Naive thymus-derived CD4-positive, alpha-beta T cell (primary cell): ENCODE measurements around the gene SLC36A1. TPM values are rescaled to one million over a fixed set of nuclear protein-coding genes. Genes with fewer than 3 reads are reported as not detected.
A peak's percentile ranks its signal among the peaks of the same experiment; 100 is the strongest.

Experiments used
- ATAC-seq: fragments of 150-1000 bp; cut with Tn5 transposase; 2 replicates; pipeline ENCODE4 v1.10.0; 2021; ENCODE audit warnings: mild to moderate bottlenecking, moderate library complexity
- CTCF ChIA-PET: fragments of 350-600 bp; sonication (Branson Sonifier 250); formaldehyde crosslinking; loops from one replicate; lab custom pipeline; 2021; ENCODE audit warnings: antibody characterized with exemption; lab: Charles Lee
- POLR2A ChIA-PET: fragments of 350-600 bp; sonication (Branson Sonifier 250); formaldehyde crosslinking; loops from one replicate; lab custom pipeline; 2021; ENCODE audit warnings: antibody characterized with exemption, inconsistent platforms; lab: Charles Lee
- DNase-seq, 9 donors: peaks; one replicate each; pipeline versions ENCODE4 v3.0.0 to v3.0.0-alpha.2; 2020 to 2022; ENCODE audit warnings: mixed read lengths in 1 of 9
- H3K27ac ChIP-seq: one replicate; pipeline ENCODE4 v1.7.0; 2013; ENCODE audit warnings: mild to moderate bottlenecking, low read depth, low read length, moderate library complexity
- H3K27me3 ChIP-seq, 2 donors: one replicate each; pipeline ENCODE4 v1.7.0; 2013; ENCODE audit warnings: low read length in 2 of 2, mild to moderate bottlenecking in 2 of 2, moderate library complexity in 2 of 2; ENCODE audit not compliant: control insufficient read depth in 2 of 2, insufficient read depth in 2 of 2
- H3K36me3 ChIP-seq, 3 experiments: 1 replicate in 2 of 3; 2 replicates in 1 of 3; pipeline ENCODE4 v1.7.0; 2013; ENCODE audit warnings: low read length in 3 of 3, mild to moderate bottlenecking in 3 of 3, moderate library complexity in 1 of 3; ENCODE audit not compliant: insufficient read depth in 3 of 3, control insufficient read depth in 2 of 3
- H3K4me1 ChIP-seq, 2 donors: one replicate each; pipeline ENCODE4 v1.7.0; 2013; ENCODE audit warnings: low read length in 2 of 2, mild to moderate bottlenecking in 2 of 2, moderate library complexity in 1 of 2; ENCODE audit not compliant: control insufficient read depth in 2 of 2, insufficient read depth in 2 of 2
- H3K4me3 ChIP-seq: 2 replicates; pipeline ENCODE4 v1.7.0; 2013; ENCODE audit warnings: mild to moderate bottlenecking, low read length
- H3K9me3 ChIP-seq, 3 experiments: 1 replicate in 2 of 3; 2 replicates in 1 of 3; pipeline ENCODE4 v1.7.0; 2013; ENCODE audit warnings: low read length in 3 of 3; ENCODE audit not compliant: control insufficient read depth in 2 of 3
- H3K27ac Mint-ChIP-seq, 9 donors: one replicate each; pipeline ENCODE4 v1.8.0; 2020 to 2022; ENCODE audit warnings: mixed read lengths in 9 of 9, mild to moderate bottlenecking in 8 of 9, moderate library complexity in 5 of 9, inconsistent platforms in 2 of 9
- H3K27me3 Mint-ChIP-seq, 5 donors: one replicate each; pipeline ENCODE4 v1.8.0; 2021 to 2022; ENCODE audit warnings: mixed read lengths in 5 of 5, mild to moderate bottlenecking in 1 of 5
- H3K36me3 Mint-ChIP-seq, 5 donors: one replicate each; pipeline ENCODE4 v1.8.0; 2020 to 2022; ENCODE audit warnings: mixed read lengths in 5 of 5, mild to moderate bottlenecking in 3 of 5, inconsistent platforms in 1 of 5
- H3K4me1 Mint-ChIP-seq, 7 donors: one replicate each; pipeline ENCODE4 v1.8.0; 2020 to 2022; ENCODE audit warnings: mixed read lengths in 7 of 7, mild to moderate bottlenecking in 3 of 7, inconsistent platforms in 1 of 7
- H3K4me3 Mint-ChIP-seq, 10 donors: one replicate each; pipeline ENCODE4 v1.8.0; 2020 to 2022; ENCODE audit warnings: mild to moderate bottlenecking in 10 of 10, mixed read lengths in 10 of 10, moderate library complexity in 6 of 10, inconsistent platforms in 2 of 10
- H3K9me3 Mint-ChIP-seq, 11 donors: one replicate each; pipeline ENCODE4 v1.8.0; 2020 to 2022; ENCODE audit warnings: mixed read lengths in 11 of 11, mild to moderate bottlenecking in 4 of 11, inconsistent platforms in 1 of 11, moderate library complexity in 1 of 11
- intact Hi-C, 2 donors: fragments of 100-400 bp; cut with micrococcal nuclease; formaldehyde crosslinking; loops; one replicate each; pipeline ENCODE4 v1.15.1; 2023
- polyA plus RNA-seq, 2 donors: library from polyadenylated mRNA; unstranded; fragments of 300-500 nt; fragmentation: Illumina TruSeq; gene quantifications; one replicate each; pipeline ENCODE4 v1.2.3, GENCODE V29; 2021
- total RNA-seq, 6 experiments: library from RNA in 5 of 6; stranded (reverse) in 5 of 6; gene quantifications; 1 replicate in 5 of 6; 2 replicates in 1 of 6; pipeline ENCODE4 v1.2.3 and lab custom pipeline; 2021 to 2026

SLC36A1 gene
- total and polyA plus RNA-seq, 7 experiments from 2014 or later = 0.45 to 16.6 (median 5.1) TPM

- no peaks in the 10 kb centered on the region for H3K27me3 ChIP-seq
- no peak for ATAC-seq
- ChIA-PET CTCF (interaction anchor here (1.9 kb wide), 1 partner anchor 28 kb away, joined by 6 read pairs; the partner anchor contains the start of gene SLC36A1), POLR2A (no interaction called here)
- Mint-ChIP-seq H3K4me3 (no peak overlapping the region), H3K36me3 (peaks cover 2 to 50% (median 24%) of the 10 kb centered on the region in 5 donors), H3K4me1 (peaks cover 0 to 3% (median 0%) of the 10 kb centered on the region in 7 donors), H3K9me3 (no peaks in the 10 kb centered on the region), H3K27ac (no peak overlapping the region), H3K27me3 (no peaks in the 10 kb centered on the region)
- peaks cover 0 to 33% (median 4%) of the 10 kb centered on the region in 3 experiments for H3K36me3 ChIP-seq
- no peak for DNase-seq
- intact Hi-C loops = no loop called here
- no peak overlapping the region for H3K27ac ChIP-seq
- H3K4me3 ChIP-seq = no peak overlapping the region
- H3K9me3 ChIP-seq = no peaks in the 10 kb centered on the region
- no peaks in the 10 kb centered on the region for H3K4me1 ChIP-seq
Measured at GRCh38 chr5:151476016-151476415, 28.6 kb downstream of the SLC36A1 start.

GRCh38 chr5:151477101-151477500 lies 29.7 kb downstream of the SLC36A1 start:
- no peaks in the 10 kb centered on the region for H3K9me3 ChIP-seq
- POLR2A ChIA-PET = no interaction called here
- CTCF ChIA-PET = interaction anchor here (0.6 to 1.9 kb wide), 2 partner anchors 21 to 29 kb away, joined by 3 to 6 read pairs; partner anchors contain the start of gene SLC36A1
- peaks cover 0 to 4% (median 0%) of the 10 kb centered on the region in 7 donors for H3K4me1 Mint-ChIP-seq
- H3K9me3 Mint-ChIP-seq = no peaks in the 10 kb centered on the region
- H3K36me3 Mint-ChIP-seq = peaks cover 2 to 59% (median 27%) of the 10 kb centered on the region in 5 donors
- no peaks in the 10 kb centered on the region for H3K4me1 ChIP-seq
- no peak for ATAC-seq
- no peak overlapping the region for H3K4me3 ChIP-seq
- peaks cover 0 to 33% (median 4%) of the 10 kb centered on the region in 3 experiments for H3K36me3 ChIP-seq
- H3K4me3 Mint-ChIP-seq = no peak overlapping the region
- no peaks in the 10 kb centered on the region for H3K27me3 ChIP-seq
- intact Hi-C loops = no loop called here
- H3K27ac Mint-ChIP-seq = no peak overlapping the region
- DNase-seq = no peak
- H3K27ac ChIP-seq = no peak overlapping the region
- H3K27me3 Mint-ChIP-seq = no peaks in the 10 kb centered on the region

GRCh38 chr5:151480384-151481293 lies 33.2 kb downstream of the SLC36A1 start:
- Mint-ChIP-seq H3K4me1 (peaks cover 0 to 4% (median 0%) of the 10 kb centered on the region in 7 donors), H3K9me3 (no peaks in the 10 kb centered on the region), H3K27ac (peak overlapping the region in 1 of 9 donors; percentile 81), H3K4me3 (no peak overlapping the region), H3K36me3 (peaks cover 5 to 64% (median 33%) of the 10 kb centered on the region in 5 donors), H3K27me3 (no peaks in the 10 kb centered on the region)
- Histone ChIP-seq H3K27ac (no peak overlapping the region), H3K4me1 (no peaks in the 10 kb centered on the region), H3K36me3 (peaks cover 0 to 33% (median 4%) of the 10 kb centered on the region in 3 experiments), H3K4me3 (no peak overlapping the region), H3K27me3 (no peaks in the 10 kb centered on the region), H3K9me3 (no peaks in the 10 kb centered on the region)
- ChIA-PET CTCF (no interaction called here), POLR2A (no interaction called here)
- DNase-seq = no peak
- no peak for ATAC-seq
- intact Hi-C loops = no loop called here

GRCh38 chr5:151483176-151483575 lies 35.8 kb downstream of the SLC36A1 start:
- Histone ChIP-seq H3K4me1 (no peaks in the 10 kb centered on the region), H3K36me3 (peaks cover 0 to 36% (median 0%) of the 10 kb centered on the region in 3 experiments), H3K4me3 (no peak overlapping the region), H3K27ac (no peak overlapping the region), H3K9me3 (no peaks in the 10 kb centered on the region), H3K27me3 (no peaks in the 10 kb centered on the region)
- H3K4me3 Mint-ChIP-seq = no peak overlapping the region
- H3K4me1 Mint-ChIP-seq = peaks cover 0 to 5% (median 0%) of the 10 kb centered on the region in 7 donors
- ChIA-PET CTCF (interaction anchor here (0.8 kb wide), 1 partner anchor 35 kb away, joined by 4 read pairs; the partner anchor contains the start of gene SLC36A1), POLR2A (no interaction called here)
- H3K9me3 Mint-ChIP-seq = no peaks in the 10 kb centered on the region
- ATAC-seq (peak; percentile 81), DNase-seq (no peak)
- H3K27me3 Mint-ChIP-seq = no peaks in the 10 kb centered on the region
- intact Hi-C loops = no loop called here
- no peak overlapping the region for H3K27ac Mint-ChIP-seq
- peaks cover 10 to 70% (median 40%) of the 10 kb centered on the region in 5 donors for H3K36me3 Mint-ChIP-seq

GRCh38 chr5:151483647-151484046 lies 36.2 kb downstream of the SLC36A1 start:
- Histone ChIP-seq H3K27ac (no peak overlapping the region), H3K4me1 (no peaks in the 10 kb centered on the region), H3K36me3 (peaks cover 0 to 36% (median 0%) of the 10 kb centered on the region in 3 experiments), H3K4me3 (no peak overlapping the region), H3K9me3 (no peaks in the 10 kb centered on the region), H3K27me3 (no peaks in the 10 kb centered on the region)
- ATAC-seq (peak; percentile 48), DNase-seq (no peak)
- H3K27ac Mint-ChIP-seq = peak overlapping the region in 2 of 9 donors; percentile 28 to 73
- H3K4me3 Mint-ChIP-seq = no peak overlapping the region
- no peaks in the 10 kb centered on the region for H3K27me3 Mint-ChIP-seq
- peaks cover 10 to 69% (median 40%) of the 10 kb centered on the region in 5 donors for H3K36me3 Mint-ChIP-seq
- CTCF ChIA-PET = no interaction called here
- H3K9me3 Mint-ChIP-seq = no peaks in the 10 kb centered on the region
- peaks cover 0 to 5% (median 0%) of the 10 kb centered on the region in 7 donors for H3K4me1 Mint-ChIP-seq
- POLR2A ChIA-PET = no interaction called here
- intact Hi-C loops = no loop called here

GRCh38 chr5:151487544-151487943 lies 40.1 kb downstream of the SLC36A1 start:
- Histone ChIP-seq H3K4me3 (no peak overlapping the region), H3K36me3 (peaks cover 0 to 44% (median 0%) of the 10 kb centered on the region in 3 experiments), H3K27me3 (no peaks in the 10 kb centered on the region), H3K27ac (no peak overlapping the region), H3K4me1 (no peaks in the 10 kb centered on the region), H3K9me3 (no peaks in the 10 kb centered on the region)
- intact Hi-C loops = no loop called here
- DNase-seq (no peak), ATAC-seq (no peak)
- Mint-ChIP-seq H3K4me3 (no peak overlapping the region), H3K4me1 (peaks cover 0 to 5% (median 0%) of the 10 kb centered on the region in 7 donors), H3K9me3 (no peaks in the 10 kb centered on the region), H3K36me3 (peaks cover 10 to 49% (median 34%) of the 10 kb centered on the region in 5 donors), H3K27ac (peak overlapping the region in 1 of 9 donors; percentile 48), H3K27me3 (no peaks in the 10 kb centered on the region)
- ChIA-PET CTCF (no interaction called here), POLR2A (no interaction called here)
